Small intestine (tissue), 7 donors: ENCODE results near the gene RAN. TPM values are rescaled to one million over a fixed set of nuclear protein-coding genes. Genes with fewer than 3 reads are reported as not detected.
A peak's percentile ranks its signal among the peaks of the same experiment; 100 is the strongest.
"Not testable (repeated sequence)": the region's sequence is repeated elsewhere in the genome, so short reads cannot be mapped to it uniquely, and the experiment has no call there.

ENCODE experiments used
- DNase-seq, 2 donors: peaks; one replicate each; pipeline versions ENCODE4 v3.0.0 to v3.0.0-alpha.2; 2013
- FAIRE-seq: peaks from 2 replicates; lab custom pipeline; 2012; peaks lifted over from hg19 to GRCh38; lab: Jason Lieb, UNC
- H3K27ac ChIP-seq, 3 donors: one replicate each; pipeline ENCODE4 v1.5.1; 2013; ENCODE audit warnings: low read length in 2 of 3, mild to moderate bottlenecking in 2 of 3, control low read depth in 1 of 3, inconsistent platforms in 1 of 3, low read depth in 1 of 3, moderate library complexity in 1 of 3
- H3K27me3 ChIP-seq, 3 donors: one replicate each; pipeline ENCODE4 v1.6.1; 2013; ENCODE audit warnings: low read length in 3 of 3, inconsistent platforms in 1 of 3; ENCODE audit not compliant: control insufficient read depth in 3 of 3, insufficient read depth in 3 of 3
- H3K36me3 ChIP-seq, 3 donors: one replicate each; pipeline ENCODE4 v1.6.1; 2013; ENCODE audit warnings: low read length in 3 of 3, inconsistent platforms in 1 of 3, low read depth in 1 of 3, mild to moderate bottlenecking in 1 of 3, moderate library complexity in 1 of 3; ENCODE audit not compliant: control insufficient read depth in 3 of 3, insufficient read depth in 2 of 3
- H3K4me1 ChIP-seq, 3 donors: one replicate each; pipeline ENCODE4 v1.6.1; 2013; ENCODE audit warnings: low read length in 2 of 3, inconsistent platforms in 1 of 3, low read depth in 1 of 3, mild to moderate bottlenecking in 1 of 3, moderate library complexity in 1 of 3; ENCODE audit not compliant: control insufficient read depth in 3 of 3, insufficient read depth in 2 of 3
- H3K4me3 ChIP-seq, 3 donors: one replicate each; pipeline ENCODE4 v1.5.1; 2013; ENCODE audit warnings: low read length in 3 of 3, control low read depth in 1 of 3, inconsistent platforms in 1 of 3, low read depth in 1 of 3, mild to moderate bottlenecking in 1 of 3, moderate library complexity in 1 of 3
- H3K9me3 ChIP-seq, 2 donors: one replicate each; pipeline ENCODE4 v1.6.1; 2013; ENCODE audit warnings: low read depth in 1 of 2, low read length in 1 of 2; ENCODE audit not compliant: control insufficient read depth in 2 of 2, insufficient read depth in 1 of 2
- WGBS, 3 donors: extraction: QIAGEN DNeasy Blood & Tissue Kit; methylation state at CpG; one replicate each; pipeline ENCODE4 v1.1.7; 2013; 5-methylcytosine and 5-hydroxymethylcytosine counted together
- polyA plus RNA-seq, 4 donors: library from polyadenylated mRNA; stranded (reverse) in 3 of 4; unstranded in 1 of 4; fragments of 200-250 nt in 3 of 4; fragments of 120-200 nt in 1 of 4; gene quantifications; one replicate each; pipeline versions ENCODE4 v1.2.1 to v1.2.3, GENCODE V29; 2013
- donor health status: healthy with polysubstance abuse.
- donor health status: control.
- donor health status: control.
- donor health status: Bipolar disorder and iron deficiency.
- donor health status: healthy.

The RAN gene
- polyA plus RNA-seq, 4 donors, result 241 to 577 (median 378) TPM

DNA sequence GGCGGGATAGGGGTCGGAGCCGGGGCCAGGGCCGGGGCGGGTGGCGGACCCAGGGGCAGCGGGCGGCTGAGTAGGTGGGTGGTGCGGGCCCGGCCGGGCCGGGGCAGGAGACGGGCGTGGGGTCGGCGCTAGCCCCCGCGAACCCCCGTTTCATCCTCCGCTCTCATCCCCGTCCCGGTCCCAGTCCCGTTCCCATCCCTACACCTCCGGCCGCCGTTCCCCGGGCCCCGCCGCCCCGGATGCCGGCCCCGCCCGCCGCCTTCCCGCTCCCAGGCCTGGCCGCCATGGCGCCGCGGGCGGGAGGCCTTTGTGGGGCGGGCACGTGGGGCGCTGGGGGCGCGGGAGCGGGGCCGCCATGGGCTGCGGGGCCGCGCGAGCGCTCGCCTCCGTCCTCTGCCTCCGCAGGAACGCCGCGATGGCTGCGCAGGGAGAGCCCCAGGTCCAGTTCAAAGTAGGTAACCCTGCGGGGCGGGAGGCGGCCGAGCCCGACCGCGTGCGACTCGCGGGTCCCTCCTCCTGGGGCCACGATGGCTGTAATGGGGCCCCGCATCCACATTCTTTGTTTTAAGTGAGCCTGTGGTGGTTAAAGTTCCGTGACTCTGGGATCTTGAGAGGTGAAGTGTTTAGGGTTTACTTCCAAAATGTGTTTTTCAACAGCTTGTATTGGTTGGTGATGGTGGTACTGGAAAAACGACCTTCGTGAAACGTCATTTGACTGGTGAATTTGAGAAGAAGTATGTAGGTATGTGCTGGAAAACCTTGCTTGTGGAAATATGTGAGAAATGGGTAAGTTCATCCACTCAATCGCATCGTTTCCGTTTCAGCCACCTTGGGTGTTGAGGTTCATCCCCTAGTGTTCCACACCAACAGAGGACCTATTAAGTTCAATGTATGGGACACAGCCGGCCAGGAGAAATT, 572 bp downstream of the RAN start:
- Histone ChIP-seq H3K36me3 (peaks cover 8 to 17% (median 12%) of the 10 kb centered on the region in 3 donors), H3K27ac (peak overlapping the region; percentile 63 to 91 (median 80)), H3K4me3 (peak overlapping the region; percentile 83 to 95 (median 93)), H3K9me3 (peaks cover 0 to 3% of the 10 kb centered on the region in 2 donors), H3K27me3 (no peaks in the 10 kb centered on the region), H3K4me1 (peaks cover 0 to 6% (median 0%) of the 10 kb centered on the region in 3 donors)
- FAIRE-seq (no peak), DNase-seq (peak; percentile 33 to 82)
- WGBS, 3 donors, result 0 to 1% (median 1%) methylated on average over 56 to 79 of the region's 79 CpGs

DNA sequence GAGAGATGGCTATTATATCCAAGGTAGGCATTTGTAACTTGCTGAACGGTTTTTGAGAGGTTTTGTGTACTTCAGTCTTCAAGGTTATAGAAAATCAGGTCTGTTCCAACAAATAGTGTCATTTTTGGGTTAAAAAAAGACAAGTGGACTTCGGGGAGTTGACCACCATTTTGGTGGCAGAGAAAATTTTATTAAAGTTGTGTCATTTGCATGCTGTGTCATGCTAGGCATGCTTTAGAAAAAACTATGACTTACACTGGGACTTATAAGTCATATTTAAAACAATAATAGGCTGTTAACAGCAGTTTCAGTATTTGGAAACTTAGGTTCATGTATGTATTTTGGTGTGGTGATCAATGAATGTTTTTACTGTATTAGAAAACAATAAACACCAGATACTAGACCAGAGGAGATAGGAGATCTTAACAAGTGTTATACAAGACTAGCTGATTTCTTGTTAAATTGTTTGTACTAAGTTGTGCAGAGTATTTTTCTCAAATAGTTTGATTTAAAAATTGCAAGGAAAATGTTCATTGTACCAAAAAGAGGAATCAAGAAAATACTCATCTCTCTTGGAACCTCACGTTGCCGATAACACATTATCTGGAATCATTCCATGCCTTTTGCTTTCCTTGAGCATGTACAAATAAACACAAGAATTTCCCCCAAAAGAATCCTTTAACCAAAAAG, 1.4 kb downstream of the RAN start:
- no peak for FAIRE-seq
- Histone ChIP-seq H3K27ac (no peak overlapping the region), H3K9me3 (no peaks in the 10 kb centered on the region), H3K27me3 (no peaks in the 10 kb centered on the region), H3K36me3 (peaks cover 8 to 17% (median 12%) of the 10 kb centered on the region in 3 donors), H3K4me3 (peak overlapping the region in 2 of 3 donors; percentile 83 to 95), H3K4me1 (peaks cover 0 to 10% (median 0%) of the 10 kb centered on the region in 3 donors)
- DNase-seq, result peak in 1 of 2 donors; percentile 17
- WGBS, 3 donors, result 23 to 30% (median 26%) methylated on average over 4 of the region's 4 CpGs

DNA sequence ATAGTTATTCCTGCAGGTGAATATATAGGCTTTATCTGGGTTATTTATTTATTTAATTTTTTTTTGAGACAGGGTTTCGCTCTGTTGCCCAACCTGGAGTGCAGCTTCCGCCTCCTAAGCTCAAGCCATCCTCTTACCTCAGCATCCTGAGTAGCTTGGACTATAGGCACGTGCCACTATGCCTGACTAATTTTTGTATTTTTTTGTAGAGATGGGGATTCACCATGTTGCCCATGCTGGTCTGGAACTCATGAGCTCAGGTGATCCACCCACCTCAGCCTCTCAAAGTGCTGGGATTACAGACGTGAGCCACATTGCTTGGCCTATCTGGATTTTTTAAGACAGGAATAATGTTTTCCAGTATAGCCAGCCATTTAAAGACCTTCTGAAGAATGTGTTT, 2.0 kb downstream of the RAN start:
- H3K36me3 ChIP-seq, result peaks cover 8 to 17% (median 12%) of the 10 kb centered on the region in 3 donors
- no peak overlapping the region for H3K27ac ChIP-seq
- DNase-seq (no peak), FAIRE-seq (no peak)
- peaks cover 0 to 14% (median 0%) of the 10 kb centered on the region in 3 donors for H3K4me1 ChIP-seq
- 76 to 84% (median 79%) methylated on average over 4 of the region's 4 CpGs for WGBS, 3 donors
- no peaks in the 10 kb centered on the region for H3K9me3 ChIP-seq
- H3K27me3 ChIP-seq, result no peaks in the 10 kb centered on the region
- no peak overlapping the region for H3K4me3 ChIP-seq

DNA sequence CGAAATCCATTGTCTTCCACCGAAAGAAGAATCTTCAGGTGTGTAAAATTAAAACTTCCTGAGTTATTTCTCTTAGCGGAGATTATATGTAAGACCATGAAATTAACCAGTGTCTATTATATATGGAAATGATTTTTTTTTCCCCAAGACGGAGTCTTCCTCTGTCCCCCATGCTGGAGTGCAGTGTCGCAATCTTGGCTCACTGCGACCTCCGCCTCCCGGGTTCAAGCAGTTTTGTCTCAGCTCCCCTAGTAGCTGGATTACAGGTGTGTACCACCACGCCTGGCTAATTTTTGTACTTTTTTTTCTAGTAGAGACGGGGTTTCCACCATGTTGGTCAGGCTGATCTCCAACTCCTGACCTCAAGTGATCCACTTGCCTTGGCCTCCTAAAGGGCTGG, 2.8 kb downstream of the RAN start:
- 88 to 95% (median 93%) methylated on average over 10 of the region's 10 CpGs for WGBS, 3 donors
- DNase-seq (no peak), FAIRE-seq (no peak)
- Histone ChIP-seq H3K36me3 (peaks cover 8 to 17% (median 12%) of the 10 kb centered on the region in 3 donors), H3K4me3 (no peak overlapping the region), H3K27ac (no peak overlapping the region), H3K4me1 (peaks cover 0 to 14% (median 0%) of the 10 kb centered on the region in 3 donors), H3K27me3 (no peaks in the 10 kb centered on the region), H3K9me3 (no peaks in the 10 kb centered on the region)

DNA sequence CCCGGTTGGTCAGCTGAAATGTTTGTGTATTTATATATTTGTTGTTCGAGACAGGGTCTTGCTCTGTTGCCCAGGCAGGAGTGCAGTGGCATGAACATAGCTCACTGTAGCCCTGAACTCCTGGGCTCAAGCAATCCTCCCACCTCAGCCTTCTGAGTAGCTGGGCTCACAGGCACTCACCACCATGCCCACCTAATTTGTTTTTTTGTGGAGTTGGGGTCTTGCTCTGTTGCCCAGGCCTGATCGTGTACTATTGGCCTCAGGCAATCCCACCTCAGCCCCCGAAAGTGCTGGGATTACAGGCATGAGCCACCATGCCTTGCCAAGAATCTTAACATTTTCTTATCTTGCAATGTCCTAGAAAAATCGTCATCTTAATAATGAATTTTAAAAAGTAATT, 3.3 kb downstream of the RAN start:
- H3K27me3 ChIP-seq, result no peaks in the 10 kb centered on the region
- H3K4me3 ChIP-seq, result no peak overlapping the region
- H3K36me3 ChIP-seq, result peaks cover 8 to 17% (median 12%) of the 10 kb centered on the region in 3 donors
- FAIRE-seq (no peak), DNase-seq (no peak)
- 88 to 89% (median 88%) methylated on average over 5 of the region's 5 CpGs for WGBS, 3 donors
- H3K9me3 ChIP-seq, result no peaks in the 10 kb centered on the region
- no peak overlapping the region for H3K27ac ChIP-seq
- peaks cover 0 to 14% (median 0%) of the 10 kb centered on the region in 3 donors for H3K4me1 ChIP-seq

DNA sequence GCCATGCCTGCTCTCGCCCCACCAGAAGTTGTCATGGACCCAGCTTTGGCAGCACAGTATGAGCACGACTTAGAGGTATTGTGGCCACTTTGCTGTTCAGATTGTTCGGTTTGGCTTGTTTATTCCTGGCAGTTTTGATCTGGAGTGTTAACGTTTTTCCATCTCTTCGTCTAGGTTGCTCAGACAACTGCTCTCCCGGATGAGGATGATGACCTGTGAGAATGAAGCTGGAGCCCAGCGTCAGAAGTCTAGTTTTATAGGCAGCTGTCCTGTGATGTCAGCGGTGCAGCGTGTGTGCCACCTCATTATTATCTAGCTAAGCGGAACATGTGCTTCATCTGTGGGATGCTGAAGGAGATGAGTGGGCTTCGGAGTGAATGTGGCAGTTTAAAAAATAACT, 3.8 kb downstream of the RAN start:
- H3K27me3 ChIP-seq, H3K9me3 ChIP-seq, FAIRE-seq, H3K4me3 ChIP-seq, DNase-seq, H3K27ac ChIP-seq: not testable (repeated sequence)
- Histone ChIP-seq H3K4me1 (peaks cover 0 to 14% (median 0%) of the 10 kb centered on the region in 3 donors), H3K36me3 (peaks cover 8 to 17% (median 12%) of the 10 kb centered on the region in 3 donors)
- WGBS, 3 donors, result 79 to 89% (median 79%) methylated on average over 11 of the region's 11 CpGs

DNA sequence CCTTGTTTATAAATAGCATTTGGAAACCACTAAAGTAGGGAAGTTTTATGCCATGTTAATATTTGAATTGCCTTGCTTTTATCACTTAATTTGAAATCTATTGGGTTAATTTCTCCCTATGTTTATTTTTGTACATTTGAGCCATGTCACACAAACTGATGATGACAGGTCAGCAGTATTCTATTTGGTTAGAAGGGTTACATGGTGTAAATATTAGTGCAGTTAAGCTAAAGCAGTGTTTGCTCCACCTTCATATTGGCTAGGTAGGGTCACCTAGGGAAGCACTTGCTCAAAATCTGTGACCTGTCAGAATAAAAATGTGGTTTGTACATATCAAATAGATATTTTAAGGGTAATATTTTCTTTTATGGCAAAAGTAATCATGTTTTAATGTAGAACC, 4.4 kb downstream of the RAN start:
- Histone ChIP-seq H3K9me3 (no peaks in the 10 kb centered on the region), H3K27ac (no peak overlapping the region), H3K4me3 (no peak overlapping the region), H3K4me1 (peaks cover 0 to 14% (median 0%) of the 10 kb centered on the region in 3 donors), H3K36me3 (peaks cover 8 to 17% (median 12%) of the 10 kb centered on the region in 3 donors), H3K27me3 (no peaks in the 10 kb centered on the region)
- DNase-seq (no peak), FAIRE-seq (no peak)

DNA sequence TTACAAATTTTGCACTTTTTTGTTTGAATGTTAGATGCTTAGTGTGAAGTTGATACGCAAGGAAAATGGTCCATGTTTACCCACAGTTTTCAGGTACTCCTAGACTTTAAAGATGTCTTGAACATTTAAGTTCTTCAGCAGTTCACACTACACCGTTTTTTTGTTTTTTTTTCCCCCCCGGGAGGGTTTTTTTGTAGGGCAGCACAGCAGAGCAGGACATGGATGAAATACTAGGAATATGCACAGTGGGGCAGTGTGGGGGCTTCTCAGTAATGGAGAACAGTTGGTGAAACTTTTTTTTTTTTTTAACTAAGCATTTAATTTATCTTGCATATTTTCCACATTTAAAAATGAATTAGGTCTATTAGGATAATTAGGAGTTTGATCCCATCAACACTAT, 4.9 kb downstream of the RAN start:
- Histone ChIP-seq H3K27me3 (no peaks in the 10 kb centered on the region), H3K9me3 (no peaks in the 10 kb centered on the region), H3K36me3 (peaks cover 8 to 17% (median 12%) of the 10 kb centered on the region in 3 donors), H3K4me3 (no peak overlapping the region), H3K4me1 (peaks cover 0 to 14% (median 0%) of the 10 kb centered on the region in 3 donors), H3K27ac (no peak overlapping the region)
- WGBS, 3 donors, result 72 to 85% (median 77%) methylated on average over 3 of the region's 3 CpGs
- FAIRE-seq (no peak), DNase-seq (no peak)
